PC-9 (cell line): ENCODE data around the gene ZNF680.

Experiments
- EZH2 ChIP-seq: fragments of 200-600 bp; sonication (generic); IDR thresholded peaks from 2 replicates; pipeline ENCODE4 v1.8.0; 2017; ENCODE audit warnings: antibody characterized with exemption, low read depth
- TF ChIP-seq, protein P1 (sequence below): fragments of 200-600 bp; sonication (generic); conservative IDR thresholded peaks from 2 replicates; pipeline ENCODE4 v1.6.1; 2017; ENCODE audit warnings: mixed run types, antibody characterized with exemption, mild to moderate bottlenecking, moderate library complexity

DNA sequence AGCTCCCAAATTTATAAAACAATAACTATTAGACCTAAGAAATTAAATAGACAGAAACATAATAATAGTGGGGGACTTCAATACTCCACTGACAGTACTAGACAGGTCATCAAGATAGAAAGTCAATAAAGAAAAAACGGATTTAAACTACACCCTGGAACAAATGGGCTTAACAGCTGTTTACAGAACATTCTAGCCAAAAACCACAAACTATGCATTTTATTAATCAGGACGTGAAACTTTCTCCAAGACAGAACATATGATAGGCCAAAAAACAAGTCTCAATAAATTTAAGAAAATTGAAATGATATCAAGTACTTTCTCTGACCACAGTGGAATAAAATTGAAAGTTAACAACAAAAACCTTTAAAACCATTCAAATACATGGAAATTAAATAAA lies 46.4 kb downstream of the ZNF680 start:
- TF ChIP-seq, protein P1, sequence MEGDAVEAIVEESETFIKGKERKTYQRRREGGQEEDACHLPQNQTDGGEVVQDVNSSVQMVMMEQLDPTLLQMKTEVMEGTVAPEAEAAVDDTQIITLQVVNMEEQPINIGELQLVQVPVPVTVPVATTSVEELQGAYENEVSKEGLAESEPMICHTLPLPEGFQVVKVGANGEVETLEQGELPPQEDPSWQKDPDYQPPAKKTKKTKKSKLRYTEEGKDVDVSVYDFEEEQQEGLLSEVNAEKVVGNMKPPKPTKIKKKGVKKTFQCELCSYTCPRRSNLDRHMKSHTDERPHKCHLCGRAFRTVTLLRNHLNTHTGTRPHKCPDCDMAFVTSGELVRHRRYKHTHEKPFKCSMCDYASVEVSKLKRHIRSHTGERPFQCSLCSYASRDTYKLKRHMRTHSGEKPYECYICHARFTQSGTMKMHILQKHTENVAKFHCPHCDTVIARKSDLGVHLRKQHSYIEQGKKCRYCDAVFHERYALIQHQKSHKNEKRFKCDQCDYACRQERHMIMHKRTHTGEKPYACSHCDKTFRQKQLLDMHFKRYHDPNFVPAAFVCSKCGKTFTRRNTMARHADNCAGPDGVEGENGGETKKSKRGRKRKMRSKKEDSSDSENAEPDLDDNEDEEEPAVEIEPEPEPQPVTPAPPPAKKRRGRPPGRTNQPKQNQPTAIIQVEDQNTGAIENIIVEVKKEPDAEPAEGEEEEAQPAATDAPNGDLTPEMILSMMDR, result no peak
- TF ChIP-seq EZH2, result no peak
